ENCODE results near the gene TENT4B. TPM values are rescaled to one million over a fixed set of nuclear protein-coding genes. Genes with fewer than 3 reads are reported as not detected.
A peak's percentile ranks its signal among the peaks of the same experiment; 100 is the strongest.

Gene TENT4B
- total and polyA plus RNA-seq, 2 donors: 7.8 to 8.1 TPM

DNA sequence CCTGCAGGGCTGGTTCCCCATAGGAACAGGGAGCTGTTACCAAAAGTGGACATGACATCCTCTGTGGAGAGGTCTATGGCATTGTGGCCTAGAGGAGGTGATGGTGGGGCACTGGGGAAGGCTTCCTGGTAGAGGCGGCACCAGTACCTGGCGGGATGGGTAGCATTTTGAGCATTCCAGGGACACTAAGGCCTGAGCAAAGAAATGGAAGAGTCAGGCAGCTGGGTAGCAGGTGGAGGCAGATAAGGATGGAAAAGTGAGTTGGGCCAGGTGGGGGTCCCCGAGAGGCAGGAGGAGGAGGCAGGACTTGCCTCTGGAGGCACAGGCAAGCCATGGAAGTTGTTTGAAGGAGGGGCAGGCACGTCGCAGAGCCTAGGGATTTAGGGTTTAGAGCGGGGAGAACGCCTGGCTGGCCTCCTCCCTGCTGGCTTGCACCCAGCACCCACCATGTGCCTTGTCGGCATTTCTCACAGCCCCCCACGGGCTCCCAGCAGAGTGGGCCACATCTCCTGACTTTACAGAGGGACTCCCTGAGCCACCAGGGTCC, 108.1 kb downstream of the TENT4B start:
- Histone ChIP-seq H3K27ac (ENCODE audit: low read depth in 1 of 2, low read length in 1 of 2) (no peak overlapping the region), H3K9me3 (ENCODE audit: control insufficient read depth in 2 of 2, insufficient read depth in 1 of 2, low read length in 1 of 2) (peaks cover 0 to 4% of the 10 kb centered on the region in 2 donors), H3K4me3 (ENCODE audit: low read length in 2 of 2) (no peak overlapping the region), H3K4me1 (ENCODE audit: control insufficient read depth in 2 of 2, insufficient read depth in 2 of 2, low read length in 2 of 2) (peaks cover 10 to 24% of the 10 kb centered on the region in 2 donors), H3K27me3 (ENCODE audit: control insufficient read depth in 2 of 2, insufficient read depth in 1 of 2, low read length in 1 of 2) (no peaks in the 10 kb centered on the region), H3K36me3 (ENCODE audit: control insufficient read depth in 2 of 2, insufficient read depth in 2 of 2, low read length in 1 of 2) (no peaks in the 10 kb centered on the region)
- 85% methylated on average over 9 of the region's 9 CpGs for WGBS
- no peak for DNase-seq (ENCODE audit: low read depth in 6 of 9, low spot score in 9 of 9)

GRCh38 chr16:50261707-50262235, 108.7 kb downstream of the TENT4B start:
- peaks cover 0 to 4% of the 10 kb centered on the region in 2 donors for H3K9me3 ChIP-seq (ENCODE audit: control insufficient read depth in 2 of 2, insufficient read depth in 1 of 2, low read length in 1 of 2)
- no peak for DNase-seq (ENCODE audit: low read depth in 6 of 9, low spot score in 9 of 9)
- 48% methylated on average over 11 of the region's 11 CpGs for WGBS
- H3K4me3 ChIP-seq (ENCODE audit: low read length in 2 of 2): no peak overlapping the region
- H3K4me1 ChIP-seq (ENCODE audit: control insufficient read depth in 2 of 2, insufficient read depth in 2 of 2, low read length in 2 of 2): peaks cover 11 to 28% of the 10 kb centered on the region in 2 donors
- no peaks in the 10 kb centered on the region for H3K27me3 ChIP-seq (ENCODE audit: control insufficient read depth in 2 of 2, insufficient read depth in 1 of 2, low read length in 1 of 2)
- no peak overlapping the region for H3K27ac ChIP-seq (ENCODE audit: low read depth in 1 of 2, low read length in 1 of 2)
- H3K36me3 ChIP-seq (ENCODE audit: control insufficient read depth in 2 of 2, insufficient read depth in 2 of 2, low read length in 1 of 2): no peaks in the 10 kb centered on the region

DNA sequence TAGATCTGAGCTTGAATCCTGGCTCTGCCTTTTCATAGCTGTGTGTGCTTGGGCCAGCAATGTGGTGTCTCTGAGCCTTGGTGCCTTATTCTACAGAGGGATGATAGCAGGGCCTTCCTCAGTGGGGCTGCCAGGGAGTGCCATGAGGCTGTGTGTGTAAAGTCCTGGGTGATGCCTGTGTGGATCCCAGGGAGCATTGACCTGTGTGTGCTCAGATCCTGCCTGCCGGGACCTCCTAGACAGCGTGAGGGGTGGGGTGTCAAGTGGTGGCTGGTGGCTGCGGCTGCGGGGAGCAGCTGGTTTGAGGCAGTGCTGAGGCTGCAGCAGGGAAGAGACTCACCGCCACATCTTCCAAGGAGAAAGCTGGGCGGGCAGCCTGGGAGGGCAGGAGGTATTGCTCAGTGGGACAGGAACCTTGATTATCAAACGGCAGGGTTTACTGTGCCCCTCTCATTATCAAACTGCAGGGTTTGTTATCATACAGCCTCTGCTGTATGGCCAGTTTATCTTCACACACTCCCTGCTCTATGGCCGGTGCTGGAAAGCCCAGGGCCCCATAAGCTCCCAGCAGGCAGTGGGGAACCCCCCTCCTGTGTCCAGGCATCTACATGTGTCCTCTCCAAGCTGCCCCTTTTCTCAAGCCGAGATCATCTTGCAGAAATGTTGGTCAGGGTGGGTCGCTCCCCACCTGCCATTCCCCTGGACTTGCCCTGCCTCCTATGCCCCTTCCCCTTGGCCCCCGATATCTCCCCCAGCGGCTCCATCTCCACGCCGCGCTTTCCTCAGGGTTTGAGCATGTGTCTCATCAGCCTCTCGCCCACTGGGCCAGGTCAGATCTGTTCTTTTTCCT, 110.2 kb downstream of the TENT4B start:
- H3K36me3 ChIP-seq (ENCODE audit: control insufficient read depth in 2 of 2, insufficient read depth in 2 of 2, low read length in 1 of 2): no peaks in the 10 kb centered on the region
- peaks cover 17 to 43% of the 10 kb centered on the region in 2 donors for H3K4me1 ChIP-seq (ENCODE audit: control insufficient read depth in 2 of 2, insufficient read depth in 2 of 2, low read length in 2 of 2)
- H3K4me3 ChIP-seq (ENCODE audit: low read length in 2 of 2): no peak overlapping the region
- peaks cover 0 to 9% of the 10 kb centered on the region in 2 donors for H3K9me3 ChIP-seq (ENCODE audit: control insufficient read depth in 2 of 2, insufficient read depth in 1 of 2, low read length in 1 of 2)
- no peak overlapping the region for H3K27ac ChIP-seq (ENCODE audit: low read depth in 1 of 2, low read length in 1 of 2)
- no peaks in the 10 kb centered on the region for H3K27me3 ChIP-seq (ENCODE audit: control insufficient read depth in 2 of 2, insufficient read depth in 1 of 2, low read length in 1 of 2)
- DNase-seq (ENCODE audit: low read depth in 6 of 9, low spot score in 9 of 9): no peak
- 97% methylated on average over 16 of the region's 16 CpGs for WGBS

- 77% methylated on average over 8 of the region's 8 CpGs for WGBS
- Histone ChIP-seq H3K4me3 (ENCODE audit: low read length in 2 of 2) (no peak overlapping the region), H3K27ac (ENCODE audit: low read depth in 1 of 2, low read length in 1 of 2) (no peak overlapping the region), H3K9me3 (ENCODE audit: control insufficient read depth in 2 of 2, insufficient read depth in 1 of 2, low read length in 1 of 2) (peaks cover 0 to 9% of the 10 kb centered on the region in 2 donors), H3K36me3 (ENCODE audit: control insufficient read depth in 2 of 2, insufficient read depth in 2 of 2, low read length in 1 of 2) (no peaks in the 10 kb centered on the region), H3K27me3 (ENCODE audit: control insufficient read depth in 2 of 2, insufficient read depth in 1 of 2, low read length in 1 of 2) (no peaks in the 10 kb centered on the region), H3K4me1 (ENCODE audit: control insufficient read depth in 2 of 2, insufficient read depth in 2 of 2, low read length in 2 of 2) (peaks cover 21 to 50% of the 10 kb centered on the region in 2 donors)
- DNase-seq (ENCODE audit: low read depth in 6 of 9, low spot score in 9 of 9): no peak
These were observed 111.1 kb downstream of the TENT4B start for GRCh38 chr16:50263940-50264929.

- H3K4me1 ChIP-seq (ENCODE audit: control insufficient read depth in 2 of 2, insufficient read depth in 2 of 2, low read length in 2 of 2): peaks cover 21 to 57% of the 10 kb centered on the region in 2 donors
- H3K27ac ChIP-seq (ENCODE audit: low read depth in 1 of 2, low read length in 1 of 2): no peak overlapping the region
- WGBS: 60% methylated on average over 2 of the region's 2 CpGs
- no peak overlapping the region for H3K4me3 ChIP-seq (ENCODE audit: low read length in 2 of 2)
- peaks cover 0 to 9% of the 10 kb centered on the region in 2 donors for H3K9me3 ChIP-seq (ENCODE audit: control insufficient read depth in 2 of 2, insufficient read depth in 1 of 2, low read length in 1 of 2)
- no peaks in the 10 kb centered on the region for H3K27me3 ChIP-seq (ENCODE audit: control insufficient read depth in 2 of 2, insufficient read depth in 1 of 2, low read length in 1 of 2)
- no peaks in the 10 kb centered on the region for H3K36me3 ChIP-seq (ENCODE audit: control insufficient read depth in 2 of 2, insufficient read depth in 2 of 2, low read length in 1 of 2)
- peak in 3 of 9 donors; percentile 59 to 77 (median 60) for DNase-seq (ENCODE audit: low read depth in 6 of 9, low spot score in 9 of 9)
These were observed 112.2 kb downstream of the TENT4B start for GRCh38 chr16:50265260-50265659.

DNA sequence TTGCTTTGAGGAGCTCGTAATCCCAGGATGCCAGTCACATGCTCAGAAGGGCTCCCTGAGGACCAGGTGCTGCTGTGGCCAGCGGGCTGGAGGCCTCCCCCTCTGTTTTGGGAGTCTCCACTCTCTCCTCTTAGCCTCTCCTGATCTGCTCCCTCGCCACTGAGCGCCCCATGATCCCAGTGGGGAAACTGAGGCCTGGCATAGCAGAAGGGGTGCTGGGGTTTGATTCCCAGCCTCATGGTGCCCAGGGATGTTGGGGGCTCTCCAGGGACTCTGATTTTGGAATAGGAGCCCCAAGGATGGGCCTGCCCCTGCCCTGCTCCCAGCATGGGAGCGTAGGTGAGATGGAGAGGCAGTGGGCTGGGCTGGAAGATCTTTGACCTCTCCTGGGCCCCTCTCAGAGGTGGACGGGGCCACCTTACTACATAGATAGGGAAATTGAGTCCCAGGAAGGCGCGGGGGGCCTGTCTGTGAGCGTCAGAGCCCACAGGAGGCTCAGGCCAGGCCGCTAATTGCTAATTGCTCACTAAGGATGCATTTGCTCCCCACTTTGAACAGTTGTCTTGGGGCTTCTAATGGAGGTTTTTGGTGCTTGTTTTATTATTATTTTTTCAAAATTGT, 112.7 kb downstream of the TENT4B start:
- H3K9me3 ChIP-seq (ENCODE audit: control insufficient read depth in 2 of 2, insufficient read depth in 1 of 2, low read length in 1 of 2): peaks cover 0 to 9% of the 10 kb centered on the region in 2 donors
- no peaks in the 10 kb centered on the region for H3K27me3 ChIP-seq (ENCODE audit: control insufficient read depth in 2 of 2, insufficient read depth in 1 of 2, low read length in 1 of 2)
- H3K36me3 ChIP-seq (ENCODE audit: control insufficient read depth in 2 of 2, insufficient read depth in 2 of 2, low read length in 1 of 2): peaks cover 2 to 5% of the 10 kb centered on the region in 2 donors
- DNase-seq (ENCODE audit: low read depth in 6 of 9, low spot score in 9 of 9): no peak
- 77% methylated on average over 10 of the region's 10 CpGs for WGBS
- peak overlapping the region in 1 of 2 donors; percentile 52 for H3K4me3 ChIP-seq (ENCODE audit: low read length in 2 of 2)
- peaks cover 21 to 57% of the 10 kb centered on the region in 2 donors for H3K4me1 ChIP-seq (ENCODE audit: control insufficient read depth in 2 of 2, insufficient read depth in 2 of 2, low read length in 2 of 2)
- H3K27ac ChIP-seq (ENCODE audit: low read depth in 1 of 2, low read length in 1 of 2): peak overlapping the region; percentile 43 to 82

DNA sequence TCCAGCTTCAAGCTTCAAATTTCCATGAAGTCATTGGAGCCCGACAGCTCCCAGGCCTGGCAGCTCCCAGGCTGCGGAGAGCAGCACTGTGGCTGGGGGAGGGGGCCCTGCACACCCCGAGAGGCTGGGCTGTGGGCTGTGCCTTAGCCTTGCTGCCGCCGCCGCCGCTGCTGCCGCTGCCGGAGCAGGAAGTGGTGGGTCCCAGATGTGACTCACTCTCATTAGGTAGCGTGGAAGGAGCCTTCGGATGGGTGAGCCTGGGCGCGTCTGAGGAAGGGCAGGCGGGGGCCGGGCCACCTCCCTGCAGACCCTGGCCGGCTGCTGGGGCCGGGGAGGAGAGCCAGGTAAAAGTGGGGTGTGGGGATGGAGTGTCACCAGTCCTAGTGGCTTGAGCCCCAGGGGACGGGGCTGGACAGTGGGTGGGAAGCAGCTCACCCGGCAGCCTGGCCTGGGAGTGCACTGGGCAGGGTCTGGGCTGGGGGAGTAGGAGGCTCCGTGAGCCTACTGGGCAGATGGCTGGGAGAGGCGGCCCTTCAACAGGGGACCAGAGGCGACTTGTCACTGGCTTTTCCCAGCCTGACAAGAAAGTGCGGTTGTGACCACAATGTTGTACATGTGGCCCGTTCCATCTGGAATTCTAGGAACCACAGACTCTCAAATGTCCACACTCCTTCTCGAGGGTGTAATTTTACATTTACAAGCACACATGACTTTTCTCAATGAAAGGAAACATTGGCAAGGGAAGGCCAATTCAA, 113.4 kb downstream of the TENT4B start, which contains the start of gene ADCY7:
ADCY7 (plus strand) TSS at position 215 of the 755 bp plus-strand sequence. CDS start 21,629 bp downstream, outside the sequence.
- 2% methylated on average over 25 of the region's 25 CpGs for WGBS
- H3K4me3 ChIP-seq (ENCODE audit: low read length in 2 of 2): peak within 1 kb of the TSS; percentile 52 to 61

More for the DNA sequence above, 113.4 kb downstream of the TENT4B start, which contains the start of gene ADCY7:
- Histone ChIP-seq H3K9me3 (ENCODE audit: control insufficient read depth in 2 of 2, insufficient read depth in 1 of 2, low read length in 1 of 2) (peaks cover 0 to 9% of the 10 kb centered on the region in 2 donors), H3K4me1 (ENCODE audit: control insufficient read depth in 2 of 2, insufficient read depth in 2 of 2, low read length in 2 of 2) (peaks cover 21 to 57% of the 10 kb centered on the region in 2 donors), H3K36me3 (ENCODE audit: control insufficient read depth in 2 of 2, insufficient read depth in 2 of 2, low read length in 1 of 2) (peaks cover 6 to 9% of the 10 kb centered on the region in 2 donors), H3K27ac (ENCODE audit: low read depth in 1 of 2, low read length in 1 of 2) (peak within 1 kb of the TSS; percentile 82 to 88), H3K27me3 (ENCODE audit: control insufficient read depth in 2 of 2, insufficient read depth in 1 of 2, low read length in 1 of 2) (no peaks in the 10 kb centered on the region)
- peak in 8 of 9 donors; percentile 52 to 90 (median 78) for DNase-seq (ENCODE audit: low read depth in 6 of 9, low spot score in 9 of 9)
